GM18498 (cell line): ENCODE data around the gene CXXC4.

ENCODE experiments used
- ATAC-seq: cut with Tn5 transposase; IDR thresholded peaks from one replicate; pipeline ENCODE4 v1.9.1; 2021; ENCODE audit warnings: mild to moderate bottlenecking, moderate library complexity; ENCODE audit not compliant: unreplicated experiment

Gene CXXC4

DNA sequence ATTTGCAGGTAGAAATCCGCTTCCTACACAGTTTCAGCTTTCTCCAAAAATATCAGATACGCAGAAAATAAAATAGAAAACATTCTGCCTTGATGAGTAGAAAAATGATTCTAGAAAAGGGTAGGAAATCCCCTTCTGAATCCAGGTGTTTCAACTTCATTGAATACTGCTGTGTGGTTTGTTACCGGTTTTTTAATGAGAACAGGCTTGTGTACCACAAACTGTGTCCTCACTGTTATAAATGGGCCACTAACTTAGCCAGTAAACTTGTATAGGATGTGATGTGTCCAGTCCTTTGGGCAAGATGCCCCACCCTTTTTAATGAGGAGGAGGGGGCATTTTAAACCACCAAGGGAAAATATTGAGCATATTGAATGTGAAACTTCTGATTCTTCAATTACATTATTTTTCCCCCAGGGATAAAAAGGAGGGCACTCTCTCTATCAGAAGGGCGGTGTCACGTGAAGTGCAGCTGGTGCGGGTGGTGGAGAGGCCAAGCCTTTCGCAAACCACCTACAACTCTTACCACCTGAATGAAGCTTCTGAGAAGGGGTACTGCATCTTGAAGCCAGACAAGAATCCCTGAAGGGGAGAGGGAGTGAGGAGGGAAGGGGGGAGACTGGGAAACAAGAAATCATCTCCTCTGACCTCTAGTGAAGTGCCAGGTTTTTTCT, 4.5 kb downstream of the CXXC4 start:
- peak; percentile 36 for ATAC-seq

DNA sequence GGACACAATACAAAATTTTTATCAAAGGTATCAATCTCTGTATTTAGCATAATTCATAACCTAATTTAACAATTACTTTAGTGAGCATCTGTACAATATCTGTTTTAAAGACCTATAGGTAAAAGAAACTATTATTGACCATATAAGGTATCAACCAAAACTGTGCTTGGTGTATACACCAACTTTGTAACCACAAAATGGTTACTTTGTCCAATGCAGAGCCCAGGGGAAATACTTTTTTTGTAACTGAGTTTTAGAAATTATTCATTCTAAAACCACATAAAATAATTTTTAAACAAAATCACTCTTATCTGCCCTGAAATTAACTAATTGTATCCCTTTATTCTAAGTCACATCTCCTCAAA, 5.0 kb downstream of the CXXC4 start:
- peak; percentile 19 for ATAC-seq

- no peak for ATAC-seq
These were observed 6.5 kb downstream of the CXXC4 start for GRCh38 chr4:104488151-104488550.

DNA sequence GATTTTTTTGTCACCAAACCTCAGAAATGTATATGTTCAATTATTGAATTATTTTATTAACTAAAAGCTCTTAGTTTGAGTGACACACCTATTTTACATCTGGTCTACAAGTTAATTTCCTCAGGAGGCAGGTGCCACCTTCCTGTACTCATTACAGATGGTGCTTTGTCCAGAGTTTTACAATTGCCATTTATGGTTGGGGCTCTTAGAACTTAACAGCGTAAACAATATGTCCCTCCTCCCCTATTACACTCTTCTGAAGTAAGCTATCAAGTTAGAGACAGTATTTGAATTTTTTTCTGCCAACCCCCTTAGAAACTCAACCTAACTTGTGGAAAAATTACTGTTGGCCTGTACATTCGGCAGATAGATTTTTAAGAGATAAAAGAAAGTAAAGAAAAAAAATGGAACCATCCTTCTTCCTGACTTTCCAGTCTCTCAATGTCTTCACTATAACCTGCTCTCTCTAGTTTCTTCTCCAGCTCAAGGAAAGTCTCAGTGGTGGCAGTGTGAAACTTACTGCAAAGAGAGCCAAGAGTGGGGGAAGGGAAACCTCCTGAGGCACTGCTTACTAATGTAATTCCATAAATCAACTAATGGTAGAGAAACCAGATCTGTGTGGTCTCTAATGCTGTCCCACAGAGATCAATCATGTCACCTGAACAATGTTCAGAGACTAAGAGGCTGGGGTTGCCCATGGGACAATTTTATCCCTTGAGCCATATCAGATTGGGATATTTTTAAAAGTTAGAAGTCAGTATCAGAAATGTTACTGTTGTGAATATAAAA, 7.8 kb downstream of the CXXC4 start:
- ATAC-seq = no peak

GRCh38 chr4:104475652-104476051, 19.0 kb downstream of the CXXC4 start:
- ATAC-seq = no peak

- ATAC-seq = peak; percentile 56
These were observed 21.9 kb downstream of the CXXC4 start for GRCh38 chr4:104472766-104473165.

DNA sequence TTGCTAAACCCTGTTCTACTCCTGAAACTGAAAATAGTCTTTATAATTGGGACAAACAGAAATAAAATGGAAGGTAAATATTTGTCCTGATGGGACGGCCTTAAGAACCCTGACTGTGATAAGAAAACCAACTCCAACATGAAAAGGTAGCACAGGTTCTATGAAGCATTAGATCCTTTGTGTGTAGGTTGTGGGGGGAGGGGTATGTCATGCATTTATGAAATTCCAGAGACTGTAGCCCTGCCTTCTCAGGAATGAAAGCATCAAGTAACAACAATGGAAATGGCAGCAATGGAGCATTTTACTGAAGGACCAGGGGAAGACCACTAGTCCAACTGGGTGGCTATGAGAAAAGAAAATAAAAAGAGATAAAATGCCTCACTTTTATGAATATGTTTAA, 23.9 kb downstream of the CXXC4 start:
- no peak for ATAC-seq

DNA sequence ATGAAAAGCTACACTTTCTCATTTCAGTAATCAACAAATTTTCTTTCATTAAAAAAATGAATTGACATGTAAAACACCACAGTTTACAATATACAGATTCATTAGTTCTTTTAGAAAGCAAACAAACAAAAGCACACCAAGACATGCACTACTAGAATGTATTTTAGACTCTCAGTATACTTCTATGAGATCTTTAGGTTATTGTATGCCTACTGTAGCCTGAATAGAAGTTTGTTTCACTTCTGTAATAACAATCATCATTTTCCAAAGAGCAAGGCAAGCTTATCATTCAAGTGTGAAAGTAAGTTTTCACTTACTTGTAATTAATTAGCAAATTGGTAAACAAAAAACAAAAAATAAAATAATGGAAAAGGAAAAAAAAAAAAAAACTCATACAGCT, 24.9 kb downstream of the CXXC4 start:
- no peak for ATAC-seq

DNA sequence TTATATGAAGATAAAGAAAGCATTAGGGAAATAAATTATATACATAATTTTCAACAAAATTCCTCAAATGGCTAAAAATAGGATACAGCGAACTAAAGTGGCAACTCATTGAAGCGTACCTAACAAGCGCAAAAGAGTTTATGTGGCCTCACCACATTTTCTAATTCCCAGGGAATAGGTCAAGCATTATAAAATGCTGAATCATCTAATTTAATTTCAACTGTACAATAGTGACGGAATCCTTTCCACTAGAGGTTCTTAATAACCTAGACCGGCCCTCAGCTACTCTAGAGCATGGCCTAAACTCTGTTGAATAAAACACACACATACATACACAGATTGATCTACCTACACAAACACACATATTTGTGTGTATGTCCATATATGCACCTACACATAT, 29.1 kb downstream of the CXXC4 start:
- no peak for ATAC-seq

DNA sequence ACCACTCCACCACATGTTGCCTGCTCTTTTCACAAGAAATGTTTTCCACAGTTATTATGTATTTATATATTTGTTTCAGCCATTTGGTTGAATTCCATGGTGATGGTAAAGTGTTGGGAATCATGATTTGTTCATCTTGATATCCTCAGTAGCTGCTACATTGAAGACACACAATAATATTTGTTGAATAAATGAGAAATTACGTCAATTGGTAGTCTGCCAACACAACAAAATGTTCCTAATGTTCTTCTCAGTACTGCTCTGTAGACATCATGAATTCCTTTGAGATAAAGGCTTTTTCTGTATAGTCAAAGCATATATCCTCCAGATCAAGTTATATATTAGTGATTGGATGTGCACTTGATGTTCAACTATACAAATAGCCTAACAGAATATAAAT, 29.5 kb downstream of the CXXC4 start:
- no peak for ATAC-seq

- ATAC-seq = no peak
These were observed 32.1 kb downstream of the CXXC4 start for GRCh38 chr4:104462641-104463040.

- ATAC-seq = peak; percentile 86
These were observed 37.2 kb downstream of the CXXC4 start for GRCh38 chr4:104457308-104457981.

- ATAC-seq = peak; percentile 87
These were observed 43.1 kb downstream of the CXXC4 start for GRCh38 chr4:104451573-104451972.

DNA sequence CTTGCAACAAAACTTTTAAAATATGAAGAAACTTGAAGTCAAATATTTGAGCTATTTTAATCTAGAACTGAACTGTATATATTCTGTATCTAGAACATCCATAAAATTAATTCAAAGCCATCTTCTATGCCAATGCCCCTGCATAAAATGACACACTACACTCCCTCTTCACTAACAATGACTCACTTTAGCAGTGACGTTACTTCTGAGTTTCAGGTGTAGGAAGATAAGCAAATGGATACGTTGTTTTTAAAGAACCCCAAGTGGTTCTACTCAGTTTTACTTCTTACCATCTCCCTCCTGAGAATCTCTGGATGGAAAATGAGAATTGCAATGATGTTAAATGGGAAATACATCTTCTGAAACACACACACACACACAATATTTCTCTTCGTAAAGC, 45.2 kb downstream of the CXXC4 start:
- ATAC-seq = no peak

GRCh38 chr4:104447294-104447693, 47.4 kb downstream of the CXXC4 start:
- ATAC-seq = no peak

DNA sequence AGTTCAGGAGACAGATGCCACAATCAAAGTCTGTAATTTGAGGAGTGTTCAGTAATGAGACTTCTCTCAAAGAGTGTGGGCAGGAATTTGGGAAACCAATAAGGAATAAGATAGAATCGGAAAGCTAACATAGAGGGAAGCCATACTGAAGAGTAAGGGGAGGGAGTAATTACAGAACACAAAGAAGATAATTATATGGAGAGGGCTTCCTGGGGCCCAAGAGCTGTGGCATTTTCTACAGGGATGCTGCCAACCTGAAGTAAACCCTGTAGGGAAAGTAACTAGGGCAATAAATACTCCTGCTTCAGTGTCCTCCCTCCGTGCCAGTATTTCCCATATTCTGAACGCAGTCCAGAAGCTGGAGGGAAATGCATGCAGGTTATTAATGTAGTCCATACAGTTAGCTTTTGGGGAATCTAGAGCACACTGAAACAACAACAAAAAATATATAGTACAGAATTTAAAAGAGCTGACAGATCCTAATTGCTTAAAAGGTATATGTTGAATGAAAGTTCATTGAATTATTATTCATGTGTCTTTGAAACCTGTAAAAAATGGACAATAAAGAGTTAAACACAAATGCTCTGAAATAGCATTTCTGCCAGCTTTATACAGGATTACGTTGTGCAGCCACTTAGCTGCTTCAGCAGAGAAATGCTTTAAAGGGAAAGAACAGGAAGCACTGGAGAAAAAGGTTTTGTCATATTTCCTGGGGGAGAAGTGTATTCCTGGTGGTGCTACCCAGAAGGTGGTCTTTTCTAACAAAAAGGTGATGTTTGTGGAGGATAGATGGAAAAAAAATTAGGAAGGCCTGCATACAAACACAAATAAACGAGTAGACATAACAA, 48.0 kb downstream of the CXXC4 start:
- no peak for ATAC-seq

DNA sequence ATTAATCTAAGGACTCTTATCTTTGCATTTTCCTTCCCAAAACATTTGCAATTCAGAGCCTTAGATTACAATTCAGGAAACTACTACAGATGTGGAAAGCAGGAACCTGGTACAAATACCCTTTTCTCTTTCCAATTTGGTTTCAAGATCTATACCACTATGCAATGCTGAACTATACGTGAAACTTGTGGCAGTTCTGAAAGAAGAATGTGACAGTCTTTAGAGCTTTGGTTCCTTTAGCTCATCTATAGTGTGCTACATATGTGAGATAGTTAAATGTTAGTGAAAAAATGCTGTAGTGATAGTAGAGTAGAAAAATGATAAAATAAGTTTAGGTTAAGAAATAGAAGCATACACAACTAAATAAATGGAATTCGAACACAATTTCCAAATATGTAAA, 50.0 kb downstream of the CXXC4 start:
- no peak for ATAC-seq

- no peak for ATAC-seq
These were observed 58.2 kb downstream of the CXXC4 start for GRCh38 chr4:104436542-104436941.

DNA sequence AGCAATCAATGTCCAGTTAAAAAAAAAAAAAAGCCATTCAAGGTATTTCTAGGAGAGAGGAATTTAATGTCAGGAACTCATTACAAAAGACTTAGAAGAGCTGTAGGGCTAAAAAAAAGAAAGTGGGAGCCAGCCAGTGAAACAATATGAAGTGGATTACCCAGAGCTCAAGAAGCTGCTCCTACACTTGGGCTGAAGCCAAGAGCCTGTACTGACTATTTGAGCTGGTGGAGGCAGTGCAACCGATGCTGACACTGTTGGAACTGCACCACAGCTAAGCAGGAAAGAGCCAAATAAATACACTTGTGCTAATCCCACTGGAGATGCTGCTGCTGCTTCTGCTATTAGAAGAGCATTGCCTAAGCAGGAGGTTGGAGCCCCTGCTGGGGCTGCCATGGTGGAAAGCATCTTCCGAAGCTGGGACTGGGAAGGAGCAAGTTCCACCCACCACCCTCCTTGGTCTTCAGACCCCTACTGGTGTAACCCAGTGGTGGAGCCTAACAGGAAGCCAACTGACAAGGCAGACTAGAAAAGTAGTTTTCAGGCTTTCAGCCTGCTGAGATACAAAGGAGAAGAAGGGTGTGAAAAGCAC, 65.4 kb downstream of the CXXC4 start:
- ATAC-seq = no peak

- no peak for ATAC-seq
These were observed 68.7 kb downstream of the CXXC4 start for GRCh38 chr4:104425948-104426347.

- ATAC-seq = no peak
These were observed 69.7 kb downstream of the CXXC4 start for GRCh38 chr4:104424989-104425388.
